ENCODE results near the gene RBMS1.

Gene RBMS1

GRCh38 chr2:160343404-160343803 lies 150.2 kb downstream of the RBMS1 start:
- TF ChIP-seq CTCF (IDR thresholded peaks at IDR 0.05; ENCODE audit: control insufficient read depth, extremely low read depth, insufficient read depth), result no peak
- DNase-seq (ENCODE audit: low read depth), result no peak
- no peak overlapping the region for H3K4me3 ChIP-seq (ENCODE audit: low read depth, low read length)

- DNase-seq (ENCODE audit: low read depth), result no peak
- no peak overlapping the region for H3K4me3 ChIP-seq (ENCODE audit: low read depth, low read length)
- TF ChIP-seq CTCF (IDR thresholded peaks at IDR 0.05; ENCODE audit: control insufficient read depth, extremely low read depth, insufficient read depth), result no peak
These were observed 153.9 kb downstream of the RBMS1 start for GRCh38 chr2:160339726-160340125.

- no peak overlapping the region for H3K4me3 ChIP-seq (ENCODE audit: low read depth, low read length)
- TF ChIP-seq CTCF (IDR thresholded peaks at IDR 0.05; ENCODE audit: control insufficient read depth, extremely low read depth, insufficient read depth), result no peak
- no peak for DNase-seq (ENCODE audit: low read depth)
These were observed 154.5 kb downstream of the RBMS1 start for GRCh38 chr2:160338901-160339685.

- no peak overlapping the region for H3K4me3 ChIP-seq (ENCODE audit: low read depth, low read length)
- no peak for TF ChIP-seq CTCF (IDR thresholded peaks at IDR 0.05; ENCODE audit: control insufficient read depth, extremely low read depth, insufficient read depth)
- no peak for DNase-seq (ENCODE audit: low read depth)
These were observed 155.9 kb downstream of the RBMS1 start for GRCh38 chr2:160337728-160338127.

- DNase-seq (ENCODE audit: low read depth), result no peak
- H3K4me3 ChIP-seq (ENCODE audit: low read depth, low read length), result no peak overlapping the region
- TF ChIP-seq CTCF (IDR thresholded peaks at IDR 0.05; ENCODE audit: control insufficient read depth, extremely low read depth, insufficient read depth), result no peak
These were observed 157.0 kb downstream of the RBMS1 start for GRCh38 chr2:160336635-160337034.

GRCh38 chr2:160336105-160336504 lies 157.5 kb downstream of the RBMS1 start:
- H3K4me3 ChIP-seq (ENCODE audit: low read depth, low read length), result no peak overlapping the region
- DNase-seq (ENCODE audit: low read depth), result no peak
- TF ChIP-seq CTCF (IDR thresholded peaks at IDR 0.05; ENCODE audit: control insufficient read depth, extremely low read depth, insufficient read depth), result no peak

- no peak overlapping the region for H3K4me3 ChIP-seq (ENCODE audit: low read depth, low read length)
- no peak for DNase-seq (ENCODE audit: low read depth)
- no peak for TF ChIP-seq CTCF (IDR thresholded peaks at IDR 0.05; ENCODE audit: control insufficient read depth, extremely low read depth, insufficient read depth)
These were observed 158.2 kb downstream of the RBMS1 start for GRCh38 chr2:160335441-160335840.

All from LNCaP clone FGC (cell line).